GM20431 (cell line): Measurements from ENCODE around the gene ANK3.
"Not testable (repeated sequence)": the region's sequence is repeated elsewhere in the genome, so short reads cannot be mapped to it uniquely, and the experiment has no call there.

Experiments used
- in situ Hi-C: fragments of 300-500 bp; cut with MseI, MboI; formaldehyde crosslinking; loops from one replicate; pipeline ENCODE4 v1.15.0; 2020; ENCODE audit warnings: low sequenced_read_pairs; ENCODE audit not compliant: unreplicated experiment

The ANK3 gene

DNA sequence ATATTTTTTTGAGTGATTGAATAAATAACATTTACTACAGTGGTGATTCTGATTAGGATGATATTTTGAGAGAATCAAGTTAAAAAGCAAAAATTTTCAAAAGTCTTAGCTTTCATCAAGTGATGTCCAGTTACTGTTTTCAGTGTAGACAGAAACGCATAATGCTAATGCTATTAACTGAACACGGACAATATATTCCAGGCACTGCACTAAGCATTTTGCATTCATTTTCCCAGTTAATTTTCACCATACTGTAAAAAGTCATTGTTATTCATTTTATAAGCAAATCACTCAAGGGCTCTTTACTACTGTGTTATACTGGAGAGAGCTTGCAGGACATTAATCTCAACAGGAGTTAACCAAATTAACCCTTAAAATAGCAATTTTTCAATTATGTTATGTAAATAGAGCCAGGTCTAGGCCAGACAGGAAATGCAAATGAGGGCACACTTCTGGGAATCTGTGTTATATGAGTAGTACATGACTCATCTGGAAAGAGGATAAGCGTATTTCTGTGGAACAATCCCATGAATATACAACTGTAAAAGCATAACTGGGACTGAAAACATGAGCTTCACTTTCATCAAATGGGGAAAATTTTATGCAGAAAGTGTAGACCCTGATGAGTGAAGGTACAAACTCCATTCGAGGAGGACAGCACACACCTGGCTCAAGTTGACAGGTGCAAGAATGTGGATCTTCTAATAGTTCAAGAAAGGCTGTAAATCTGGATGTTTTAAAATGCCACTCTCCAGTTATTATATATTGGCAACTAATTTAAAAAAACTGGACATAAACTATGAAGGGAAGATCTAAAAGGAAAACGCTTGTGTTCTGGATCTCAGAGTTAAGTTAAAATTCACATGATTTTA lies 75.4 kb downstream of the ANK3 start:
- in situ Hi-C loops: no loop called here

DNA sequence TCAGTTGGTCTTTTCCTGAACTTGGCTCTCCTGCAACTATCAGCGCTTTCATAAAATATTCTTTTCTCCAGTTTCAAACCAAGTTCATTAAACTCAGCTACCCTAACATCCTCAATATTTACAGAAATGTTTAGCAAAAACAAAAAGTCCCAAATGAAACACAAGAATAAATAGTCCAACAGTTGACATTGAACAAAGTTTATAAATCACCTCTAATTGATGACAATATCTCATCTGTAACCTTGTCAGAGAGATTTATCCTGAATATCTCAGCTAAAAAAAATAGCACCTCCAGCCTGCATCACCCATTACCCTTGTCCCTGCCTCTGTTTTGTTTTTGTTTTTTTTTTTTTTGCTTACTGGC lies 76.1 kb downstream of the ANK3 start:
- in situ Hi-C loops: no loop called here

DNA sequence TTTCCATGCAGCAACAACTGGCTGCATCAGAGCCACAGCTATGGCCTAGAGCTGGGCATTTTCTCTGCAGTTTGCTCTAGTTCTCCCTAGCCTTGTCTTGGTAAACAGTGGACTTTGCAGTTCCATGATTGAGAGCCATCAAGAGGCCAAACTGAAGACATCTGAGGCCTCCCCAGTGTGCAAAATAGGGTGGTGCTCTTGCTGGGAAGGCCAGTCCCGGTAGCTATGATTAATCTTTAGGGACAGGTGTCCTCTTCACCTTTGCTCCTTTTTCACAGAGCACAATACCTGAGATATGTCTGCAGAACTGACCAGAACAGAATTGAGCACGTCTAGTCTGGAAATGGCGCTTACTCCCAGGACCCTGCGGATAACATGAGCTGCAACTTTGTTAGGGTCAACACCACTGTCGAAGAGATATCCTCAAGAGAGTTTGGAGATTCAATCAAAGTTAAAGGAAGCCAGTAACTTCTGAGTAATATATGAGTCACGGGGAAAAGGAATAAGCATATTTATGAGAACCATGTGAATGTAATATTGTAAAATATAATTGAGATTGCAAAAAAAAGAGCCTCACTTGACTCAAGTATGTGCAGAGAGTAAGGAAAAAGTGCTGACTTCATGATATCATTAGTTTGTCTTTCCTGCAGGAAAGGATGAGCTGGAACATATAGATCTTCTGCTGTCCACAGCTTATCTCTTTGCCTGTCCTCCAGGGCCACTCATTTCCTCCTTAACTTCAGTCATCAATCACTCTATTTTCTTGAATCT lies 76.7 kb downstream of the ANK3 start:
- in situ Hi-C loops: no loop called here

DNA sequence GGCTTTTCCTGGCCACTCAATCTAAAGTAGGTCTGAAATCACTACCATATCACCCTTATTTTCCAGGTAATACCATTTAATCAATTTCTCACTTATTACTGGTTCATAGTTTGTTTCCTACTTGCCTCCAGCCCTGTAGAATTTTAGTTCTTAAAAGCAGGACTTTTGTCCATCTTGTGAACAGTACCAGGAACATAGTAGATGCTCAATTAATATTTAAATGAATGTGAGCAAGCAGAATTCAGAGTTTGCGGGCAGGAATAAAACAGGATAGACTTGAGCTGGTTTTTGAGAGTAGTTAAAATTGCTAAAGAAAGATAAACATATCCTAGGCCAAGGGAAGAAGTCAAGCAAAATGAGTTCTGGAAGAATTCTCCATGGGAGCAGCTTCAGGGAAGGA lies 77.9 kb downstream of the ANK3 start:
- in situ Hi-C loops: no loop called here

DNA sequence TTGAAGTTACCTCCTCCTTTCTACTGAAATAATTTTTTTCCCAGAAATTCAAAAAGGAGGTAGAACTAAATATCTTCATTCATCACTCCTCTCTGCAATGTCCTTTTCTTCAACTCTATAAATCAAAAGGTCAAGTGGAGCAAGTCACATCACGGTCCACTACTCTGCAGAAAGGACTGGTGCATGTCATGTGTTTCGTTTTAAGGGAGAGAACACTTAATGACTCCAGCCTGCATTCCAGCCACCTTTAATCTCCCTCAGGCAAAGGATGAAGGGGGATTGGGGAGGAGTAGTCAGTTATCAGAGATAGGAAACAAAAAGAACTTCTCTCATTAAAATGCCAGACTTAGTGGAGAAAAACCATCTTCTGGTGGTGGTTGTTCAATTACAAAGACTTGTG lies 78.9 kb downstream of the ANK3 start:
- in situ Hi-C loops: no loop called here

DNA sequence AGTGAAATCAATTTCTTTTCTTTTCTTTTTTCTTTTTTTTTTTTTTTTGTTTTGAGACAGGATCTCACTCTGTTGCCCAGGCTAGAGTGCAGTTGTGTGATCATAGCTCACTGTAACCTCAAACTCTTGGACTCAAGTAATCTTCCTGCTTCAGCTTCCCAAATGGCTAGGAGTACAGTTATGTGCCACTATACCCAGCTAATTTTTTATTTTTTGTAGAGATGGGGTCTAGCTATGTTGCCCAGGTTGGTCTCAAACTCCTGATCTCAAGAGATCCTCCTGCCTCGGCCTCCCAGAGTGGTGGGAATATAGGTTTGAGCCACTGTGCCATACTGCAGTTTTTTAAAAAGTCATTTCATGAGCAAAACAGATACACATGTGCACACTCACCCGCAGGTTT lies 79.8 kb downstream of the ANK3 start:
- in situ Hi-C loops: no loop called here

DNA sequence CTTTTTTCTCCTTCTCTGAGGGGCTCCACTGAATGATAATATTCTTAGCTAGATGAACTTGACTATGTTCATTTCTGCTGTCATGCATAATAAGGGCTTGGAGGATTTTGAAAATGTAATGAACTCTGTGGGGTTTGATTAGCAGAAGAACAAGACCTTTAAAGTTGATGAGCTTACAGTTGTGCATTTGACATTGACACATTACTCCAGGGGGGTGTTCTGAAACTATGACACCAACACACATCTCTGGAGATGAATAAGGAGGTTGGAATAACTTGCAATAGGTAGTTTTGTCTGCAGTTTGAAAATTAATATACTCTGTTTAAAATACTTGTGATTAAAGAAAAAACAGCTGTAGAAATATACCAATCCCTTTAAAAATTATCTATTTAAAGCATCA lies 80.3 kb downstream of the ANK3 start:
- in situ Hi-C loops: no loop called here

DNA sequence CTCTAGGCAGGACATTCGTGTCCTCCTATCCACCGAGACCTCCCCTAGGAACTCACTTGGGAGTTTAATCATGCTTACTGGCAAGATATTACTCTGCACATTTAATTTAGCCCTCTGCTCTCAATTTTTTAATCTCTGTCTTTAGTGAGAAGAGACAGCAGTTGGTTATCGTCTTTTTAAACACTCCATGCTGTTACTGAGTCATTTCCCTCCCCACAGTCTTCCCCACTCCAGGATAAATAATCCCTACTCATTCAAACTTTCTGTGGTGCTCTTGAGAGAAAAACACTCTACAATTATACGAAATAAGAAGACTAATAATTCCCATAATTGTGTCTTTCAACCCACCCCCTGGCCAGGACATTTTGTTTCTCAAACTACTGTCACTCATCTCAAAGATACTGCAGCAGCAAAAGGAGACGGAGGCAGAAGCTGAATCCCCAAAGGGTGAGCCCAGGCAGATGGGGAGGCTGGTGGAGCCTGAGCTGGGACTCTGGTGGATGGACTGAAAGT lies 84.2 kb downstream of the ANK3 start:
- in situ Hi-C loops: no loop called here

DNA sequence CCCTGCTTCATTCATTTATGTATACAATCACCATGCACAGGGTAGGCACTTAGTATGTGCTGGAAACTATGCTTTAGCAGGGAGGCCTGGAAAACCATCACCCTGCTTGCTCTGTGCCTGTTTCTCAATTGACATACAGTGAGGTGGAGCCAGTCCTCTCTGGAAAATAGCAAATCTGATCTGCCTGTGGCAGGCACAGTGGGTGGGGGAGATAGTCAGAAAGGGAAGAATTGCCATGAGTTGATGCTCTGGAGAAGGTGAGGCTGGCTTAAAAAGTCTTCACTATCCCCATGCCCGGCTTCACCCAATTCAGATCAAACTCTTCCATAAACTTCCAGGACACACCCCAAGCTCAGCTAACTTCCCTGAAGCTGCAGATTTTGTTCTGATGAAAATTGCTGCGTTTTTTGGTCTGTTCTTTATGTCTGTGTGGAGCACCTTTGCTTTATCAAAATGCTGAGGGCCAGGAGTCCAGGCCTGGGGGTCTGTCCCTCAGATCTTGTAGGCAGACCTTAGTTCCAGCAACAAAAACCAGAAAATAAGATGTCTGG lies 84.8 kb downstream of the ANK3 start:
- in situ Hi-C loops: no loop called here

DNA sequence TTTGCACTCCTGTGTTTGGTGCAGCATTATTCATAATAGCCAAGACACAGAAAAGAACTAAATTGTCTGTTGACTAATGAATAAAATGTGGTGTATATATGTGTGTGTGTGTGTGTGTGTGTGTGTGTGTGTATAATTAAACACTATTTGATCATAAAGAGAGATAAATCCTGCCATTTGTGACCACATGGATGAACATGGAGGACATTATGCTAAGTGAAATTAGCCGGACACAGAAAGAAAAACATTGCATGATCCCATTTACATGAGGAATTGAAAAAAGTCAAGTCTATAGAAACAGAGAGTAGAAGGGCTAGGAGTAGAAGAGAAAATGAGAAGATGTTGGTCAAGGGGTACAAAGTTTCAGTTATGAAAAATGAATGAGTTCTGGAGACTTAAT lies 85.9 kb downstream of the ANK3 start:
- in situ Hi-C loops: no loop called here

DNA sequence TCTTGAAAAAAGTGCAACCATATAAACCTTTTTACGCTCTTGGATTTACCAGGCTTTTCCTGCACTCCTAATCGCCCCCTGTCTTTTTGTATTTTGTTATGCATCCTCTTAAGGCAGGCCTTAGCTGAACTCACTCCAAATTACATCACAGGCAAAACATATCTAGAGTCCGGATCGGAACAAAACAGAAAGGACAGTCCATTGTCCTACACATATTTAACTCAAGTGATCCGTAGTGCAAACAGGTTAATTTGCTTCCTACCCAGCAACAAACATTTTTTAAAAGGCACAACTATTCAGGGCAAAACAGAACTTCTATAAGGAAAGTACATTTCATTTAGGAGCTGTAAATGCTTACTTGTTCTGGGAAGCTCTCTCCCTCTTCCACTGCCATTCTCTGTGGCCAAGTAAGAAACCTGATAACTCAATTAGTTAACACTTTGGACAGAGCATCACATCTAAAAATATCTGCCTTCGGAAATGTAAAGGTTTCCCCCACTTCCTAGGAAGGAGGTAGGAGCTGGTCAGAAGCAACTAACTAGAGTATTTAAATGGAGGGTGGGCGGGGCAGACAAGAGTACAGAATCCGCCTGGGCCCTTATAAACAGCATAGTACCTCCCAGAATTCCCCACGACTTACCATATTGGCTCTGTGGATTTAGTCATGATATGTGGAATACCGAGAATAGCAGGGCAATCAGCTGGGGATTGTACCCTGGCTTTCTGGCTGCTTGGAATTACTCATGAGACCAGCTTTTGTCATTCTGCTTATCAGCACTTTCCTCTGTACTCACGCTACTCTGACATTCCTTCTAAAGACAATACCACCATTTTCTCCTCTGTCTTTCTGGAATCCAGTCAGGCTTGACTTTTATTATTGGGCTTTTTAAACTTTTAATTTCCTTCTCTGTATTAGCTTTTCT lies 89.5 kb downstream of the ANK3 start:
- in situ Hi-C loops: no loop called here

DNA sequence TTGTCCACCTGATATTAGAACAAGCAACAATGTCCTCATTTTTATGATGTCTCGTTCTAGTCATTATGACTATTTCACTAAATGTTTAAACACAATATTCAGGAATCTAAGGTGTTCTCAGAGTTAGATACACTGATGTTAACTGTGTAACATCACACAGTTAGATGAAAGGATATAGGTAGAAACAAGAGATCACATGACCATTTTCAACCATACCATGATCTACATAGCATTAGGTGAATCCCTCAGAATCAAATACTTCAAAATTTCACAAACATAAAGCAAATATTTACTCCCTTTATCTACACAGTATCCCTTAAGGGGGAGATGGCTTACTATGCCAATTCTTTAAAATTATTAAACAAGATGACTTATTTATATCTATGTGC lies 90.3 kb downstream of the ANK3 start:
- in situ Hi-C loops: no loop called here

DNA sequence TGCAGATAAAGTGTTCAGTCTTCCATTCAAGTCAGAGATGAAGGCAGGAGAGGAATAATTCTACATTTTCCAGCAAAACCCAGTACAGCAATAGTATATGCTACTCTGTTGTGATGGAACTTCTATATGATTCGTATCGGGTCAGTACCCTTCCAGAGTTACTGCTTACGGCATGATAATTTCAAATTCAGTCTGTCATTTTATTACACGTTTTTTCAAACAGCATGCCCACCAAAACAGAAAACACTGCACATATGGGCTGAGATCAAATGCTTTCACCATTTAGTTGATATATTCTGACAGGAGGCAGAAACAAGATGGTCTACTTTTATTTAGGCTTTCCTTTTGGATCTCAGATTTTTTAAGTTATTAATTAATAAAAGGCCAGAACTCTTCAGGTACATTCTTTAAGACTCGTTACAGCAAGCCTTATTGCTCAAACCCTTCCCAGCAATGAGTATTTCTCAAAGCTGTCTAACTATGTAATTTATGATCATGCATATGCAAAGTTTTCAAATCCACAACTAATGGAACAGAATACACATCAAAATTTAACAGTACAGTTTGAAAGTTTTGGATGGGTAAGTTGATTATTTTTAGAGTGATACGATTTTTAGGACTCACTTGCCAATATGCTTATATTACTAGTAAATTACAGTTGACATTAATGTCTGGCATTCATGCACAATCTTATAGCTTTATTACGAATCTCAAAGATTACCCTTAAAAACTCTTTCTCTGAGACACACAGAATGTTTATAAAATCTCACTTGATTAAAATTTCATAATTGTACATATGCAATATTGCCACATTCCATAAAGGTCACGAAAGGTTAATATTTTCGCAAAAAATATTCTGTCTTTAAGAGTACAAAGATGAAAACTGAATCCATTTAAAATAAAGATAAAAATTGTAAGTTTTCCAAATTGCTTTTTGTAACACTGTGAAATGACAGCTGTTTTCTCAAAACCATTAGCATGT lies 91.0 kb downstream of the ANK3 start:
- in situ Hi-C loops: no loop called here

DNA sequence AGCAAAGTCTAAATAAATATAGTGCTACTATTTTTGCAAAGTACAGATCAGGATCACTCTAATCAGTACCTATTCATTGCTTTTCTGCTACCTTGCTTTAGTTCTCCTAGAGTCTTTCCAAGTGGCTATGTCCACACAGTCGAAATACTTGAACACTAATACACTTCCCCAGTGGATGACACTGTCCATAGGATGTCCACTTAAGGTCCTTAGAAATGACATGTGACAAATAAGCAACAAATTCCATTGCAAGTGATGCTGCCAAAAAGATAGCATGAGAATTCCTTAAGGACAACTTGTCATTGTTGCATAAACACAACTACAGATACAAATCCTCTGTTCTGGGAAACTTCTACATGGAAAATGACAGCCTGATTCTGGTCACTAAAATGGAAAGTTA lies 93.6 kb downstream of the ANK3 start:
- in situ Hi-C loops: no loop called here

DNA sequence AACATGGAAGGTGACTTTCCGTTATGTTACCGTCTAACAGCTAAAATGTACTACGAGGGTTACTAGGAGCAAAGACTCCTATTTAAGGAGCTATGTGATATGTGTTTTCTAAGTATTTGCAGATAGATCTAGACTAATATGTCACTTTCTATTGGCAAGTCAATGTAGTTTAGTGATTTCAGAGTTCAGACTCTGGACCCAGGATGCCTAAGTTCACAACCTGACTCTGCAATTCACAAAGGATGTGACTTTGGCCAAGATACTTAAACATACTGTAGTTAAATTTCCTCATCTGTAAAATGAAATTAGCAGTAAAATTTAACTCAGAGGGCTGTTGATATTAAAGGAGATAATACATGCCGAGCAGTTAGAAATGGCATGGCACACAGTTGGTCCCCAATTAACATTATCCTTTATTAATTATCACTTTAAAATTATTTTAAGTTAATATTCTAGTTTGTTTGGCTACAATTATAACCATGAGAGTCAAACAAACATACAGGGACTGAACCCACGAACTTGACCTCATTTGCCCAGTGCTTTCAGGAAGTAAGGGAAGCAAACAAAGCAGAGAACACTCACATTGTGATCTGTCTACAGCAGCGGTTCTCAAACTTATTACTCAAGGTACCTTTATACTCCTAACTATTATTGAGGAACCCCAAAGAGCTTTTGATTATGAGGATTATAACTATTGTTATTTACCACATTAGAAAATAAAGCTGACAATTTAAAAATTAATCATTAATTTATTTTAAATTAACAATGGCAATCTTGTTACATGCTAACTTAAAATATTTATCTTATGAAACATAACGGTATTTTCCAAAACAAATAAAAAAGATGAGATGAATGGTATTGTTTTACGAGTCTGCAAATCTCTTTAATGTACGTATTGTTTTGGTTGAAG lies 94.4 kb downstream of the ANK3 start:
- in situ Hi-C loops: no loop called here

DNA sequence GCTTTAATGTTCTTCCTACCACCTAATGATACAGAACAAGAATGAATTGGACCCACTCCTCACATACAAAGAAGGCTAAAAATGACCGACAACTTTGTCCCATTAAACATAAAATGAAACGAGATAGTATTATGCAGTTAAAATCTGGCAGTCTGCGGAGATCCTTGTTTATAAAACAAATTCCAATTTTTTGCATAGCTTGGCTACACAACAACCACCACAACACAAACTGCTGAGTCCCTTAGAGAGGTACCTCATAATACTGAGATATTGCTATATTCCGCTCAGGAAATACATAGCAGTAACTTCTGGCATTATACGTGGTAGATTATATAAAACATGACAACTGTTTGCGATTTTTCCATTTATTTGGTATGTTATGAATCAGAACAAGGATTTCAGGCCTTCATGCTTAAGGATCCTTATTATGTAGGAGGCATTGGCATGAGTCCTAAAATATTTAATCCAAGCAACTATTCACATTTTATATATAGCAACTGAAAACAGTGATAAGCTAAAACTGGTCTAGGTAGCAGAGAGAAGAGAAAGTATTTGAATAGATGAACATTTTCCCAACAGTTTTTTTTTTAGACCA lies 96.0 kb downstream of the ANK3 start:
- in situ Hi-C loops: no loop called here

DNA sequence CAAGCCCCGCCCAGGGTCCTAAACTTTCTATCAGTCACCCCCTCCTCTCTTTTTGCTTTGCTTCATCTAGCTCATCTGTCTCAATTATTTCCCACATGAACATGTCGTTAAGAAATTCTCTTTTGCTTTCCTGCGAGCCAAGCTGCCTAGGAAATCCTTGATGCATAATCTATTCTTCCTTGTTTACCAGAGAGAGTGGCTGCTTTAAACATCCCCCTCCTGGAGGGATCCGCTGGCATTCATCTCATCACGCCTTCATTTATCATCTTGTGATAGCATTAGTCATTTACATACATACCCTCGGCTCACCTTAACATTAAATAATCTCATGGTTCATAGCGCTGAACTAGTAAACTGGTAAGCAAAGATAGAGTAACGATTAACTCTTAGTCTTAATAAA lies 96.7 kb downstream of the ANK3 start:
- in situ Hi-C loops: no loop called here

DNA sequence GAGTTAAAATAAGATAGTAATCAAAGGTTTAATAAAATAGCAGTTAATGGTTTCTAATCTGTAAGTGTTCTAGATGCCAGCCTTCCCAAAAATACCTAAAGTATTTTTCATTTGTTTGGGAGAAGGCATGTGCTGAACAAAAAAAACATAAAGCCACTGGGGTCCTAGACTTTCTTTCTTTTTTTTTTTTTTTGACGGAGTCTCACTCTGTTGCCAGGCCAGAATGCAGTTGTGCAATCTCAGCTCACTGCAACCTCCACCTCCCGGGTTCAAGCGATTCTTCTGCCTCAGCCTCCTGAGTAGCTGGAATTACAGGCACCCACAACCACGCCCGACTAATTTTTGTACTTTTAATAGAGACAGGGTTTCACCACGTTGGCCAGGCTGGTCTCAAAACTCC lies 97.1 kb downstream of the ANK3 start:
- in situ Hi-C loops: not testable (repeated sequence)
